Stomach (tissue), 4 donors: ENCODE data around the gene NCKAP5L.

ENCODE experiments used
- CTCF ChIP-seq, 7 experiments: fragments of 450-650 bp in 4 of 7; fragments of 200-600 bp in 3 of 7; sonication (generic) in 3 of 7; IDR thresholded peaks; one replicate each; pipeline ENCODE4 v1.5.1; 2016 to 2019; ENCODE audit warnings: antibody characterized with exemption in 7 of 7, control low read depth in 2 of 7, mild to moderate bottlenecking in 1 of 7
- EP300 ChIP-seq: sonication (generic); formaldehyde crosslinking; IDR thresholded peaks from one replicate; pipeline ENCODE4 v1.6.1; 2017; ENCODE audit warnings: antibody characterized with exemption
- POLR2A ChIP-seq, 4 donors: fragments of 450-650 bp; IDR thresholded peaks; one replicate each; pipeline ENCODE4 v1.6.1; 2016; ENCODE audit warnings: antibody characterized with exemption in 4 of 4, control low read depth in 2 of 4, mild to moderate bottlenecking in 1 of 4, moderate library complexity in 1 of 4
- POLR2AphosphoS5 ChIP-seq, 3 donors: sonication (generic); formaldehyde crosslinking; IDR thresholded peaks; one replicate each; pipeline ENCODE4 v1.6.1; 2016; ENCODE audit warnings: antibody characterized with exemption in 3 of 3

GRCh38 chr12:49827051-49827400, 1.2 kb downstream of the NCKAP5L start:
- TF ChIP-seq CTCF (IDR thresholded peaks at IDR 0.05) (no peak), POLR2AphosphoS5 (IDR thresholded peaks at IDR 0.05) (no peak), EP300 (no peak), POLR2A (IDR thresholded peaks at IDR 0.05) (no peak)
